ENCODE measurements around the gene DMXL2. TPM values are rescaled to one million over a fixed set of nuclear protein-coding genes. Genes with fewer than 3 reads are reported as not detected.

DMXL2 gene
- polyA plus RNA-seq, 1 experiment: 18.6 TPM

- TF ChIP-seq CTCF (IDR thresholded peaks at IDR 0.05; ENCODE audit: low read depth, low read length): no peak
- ChIA-PET CTCF (interaction anchor here (1.1 to 3.5 kb wide), 3 partner anchors 9 to 135 kb away, joined by 4 to 21 read pairs (median 14); no protein-coding TSS in a partner anchor), POLR2A (no interaction called here)
These were observed 19.0 kb upstream of the DMXL2 start for GRCh38 chr15:51641490-51642130.

GRCh38 chr15:51634591-51635198 lies 12.1 kb upstream of the DMXL2 start:
- no peak for DNase-seq (ENCODE audit: low read depth, low spot score)
- no peak overlapping the region for H3K4me3 ChIP-seq (ENCODE audit: low read depth, low read length)
- no peak overlapping the region for H3K27ac ChIP-seq (ENCODE audit: low read depth, low read length)
- peaks cover under 1% of the 10 kb centered on the region for H3K27me3 ChIP-seq (ENCODE audit: control insufficient read depth, insufficient read depth, low read length)
- H3K9me3 ChIP-seq (ENCODE audit: control insufficient read depth, insufficient read depth, low read length): no peaks in the 10 kb centered on the region
- POLR2A ChIA-PET: no interaction called here
- CTCF ChIA-PET: interaction anchor here (0.6 kb wide), 1 partner anchor 15 kb away, joined by 4 read pairs; no protein-coding TSS in a partner anchor
- TF ChIP-seq CTCF (IDR thresholded peaks at IDR 0.05; ENCODE audit: low read depth, low read length): no peak

More at GRCh38 chr15:51641490-51642130, 19.0 kb upstream of the DMXL2 start:
- Histone ChIP-seq H3K4me3 (ENCODE audit: low read depth, low read length) (no peak overlapping the region), H3K27me3 (ENCODE audit: control insufficient read depth, insufficient read depth, low read length) (no peaks in the 10 kb centered on the region), H3K9me3 (ENCODE audit: control insufficient read depth, insufficient read depth, low read length) (no peaks in the 10 kb centered on the region), H3K27ac (ENCODE audit: low read depth, low read length) (no peak overlapping the region)
- no peak for DNase-seq (ENCODE audit: low read depth, low spot score)

GRCh38 chr15:51629612-51630011 lies 7.0 kb upstream of the DMXL2 start:
- ChIA-PET POLR2A (no interaction called here), CTCF (interaction anchor here (1.8 kb wide), 1 partner anchor 20 kb away, joined by 7 read pairs; no protein-coding TSS in a partner anchor)
- Histone ChIP-seq H3K9me3 (ENCODE audit: control insufficient read depth, insufficient read depth, low read length) (no peaks in the 10 kb centered on the region), H3K27me3 (ENCODE audit: control insufficient read depth, insufficient read depth, low read length) (peaks cover 17% of the 10 kb centered on the region), H3K4me3 (ENCODE audit: low read depth, low read length) (no peak overlapping the region), H3K27ac (ENCODE audit: low read depth, low read length) (no peak overlapping the region)
- TF ChIP-seq CTCF (IDR thresholded peaks at IDR 0.05; ENCODE audit: low read depth, low read length): no peak
- DNase-seq (ENCODE audit: low read depth, low spot score): no peak

GRCh38 chr15:51625236-51625635 lies 2.7 kb upstream of the DMXL2 start:
- TF ChIP-seq CTCF (IDR thresholded peaks at IDR 0.05; ENCODE audit: low read depth, low read length): no peak
- H3K27me3 ChIP-seq (ENCODE audit: control insufficient read depth, insufficient read depth, low read length): peaks cover 17% of the 10 kb centered on the region
- no peak overlapping the region for H3K27ac ChIP-seq (ENCODE audit: low read depth, low read length)
- ChIA-PET CTCF (interaction anchor here (1.1 to 1.8 kb wide), 2 partner anchors 25 to 152 kb away, joined by 3 to 7 read pairs; no protein-coding TSS in a partner anchor), POLR2A (no interaction called here)
- DNase-seq (ENCODE audit: low read depth, low spot score): no peak
- no peak overlapping the region for H3K4me3 ChIP-seq (ENCODE audit: low read depth, low read length)
- no peaks in the 10 kb centered on the region; the same call in 1 of the 2 replicates for H3K9me3 ChIP-seq (ENCODE audit: control insufficient read depth, insufficient read depth, low read length)

- H3K9me3 ChIP-seq (ENCODE audit: control insufficient read depth, insufficient read depth, low read length): no peaks in the 10 kb centered on the region; the same call in 1 of the 2 replicates
- no peak for DNase-seq (ENCODE audit: low read depth, low spot score)
- ChIA-PET POLR2A (no interaction called here), CTCF (interaction anchor here (2.6 to 4.6 kb wide), 2 partner anchors 26 to 86 kb away, joined by 10 to 40 read pairs; no protein-coding TSS in a partner anchor)
- peaks cover 11% of the 10 kb centered on the region for H3K27me3 ChIP-seq (ENCODE audit: control insufficient read depth, insufficient read depth, low read length)
- H3K4me3 ChIP-seq (ENCODE audit: low read depth, low read length): no peak overlapping the region
- no peak overlapping the region for H3K27ac ChIP-seq (ENCODE audit: low read depth, low read length)
- no peak for TF ChIP-seq CTCF (IDR thresholded peaks at IDR 0.05; ENCODE audit: low read depth, low read length)
These were observed 1.5 kb upstream of the DMXL2 start for GRCh38 chr15:51624022-51624421.
